ENCODE data around the gene MOCS1.
A peak's percentile ranks its signal among the peaks of the same experiment; 100 is the strongest.

Gene MOCS1

GRCh38 chr6:39865011-39865888 is 69.0 kb downstream of the MOCS1 start:
- peak; percentile 84 for DNase-seq

- DNase-seq, result no peak
Observed at GRCh38 chr6:39861663-39862062, 72.6 kb downstream of the MOCS1 start.

- peak; percentile 7 for DNase-seq
Observed at GRCh38 chr6:39859025-39859424, 75.2 kb downstream of the MOCS1 start.

GRCh38 chr6:39855356-39855995 is 78.8 kb downstream of the MOCS1 start:
- no peak for DNase-seq

Measured in DMS53 (cell line).